G401.6 (cell line): Measurements from ENCODE around the gene CORO2A.

ENCODE experiments used
- FAIRE-seq: peaks from 2 replicates; lab custom pipeline; 2012; peaks lifted over from hg19 to GRCh38; lab: Jason Lieb, UNC

CORO2A gene

DNA sequence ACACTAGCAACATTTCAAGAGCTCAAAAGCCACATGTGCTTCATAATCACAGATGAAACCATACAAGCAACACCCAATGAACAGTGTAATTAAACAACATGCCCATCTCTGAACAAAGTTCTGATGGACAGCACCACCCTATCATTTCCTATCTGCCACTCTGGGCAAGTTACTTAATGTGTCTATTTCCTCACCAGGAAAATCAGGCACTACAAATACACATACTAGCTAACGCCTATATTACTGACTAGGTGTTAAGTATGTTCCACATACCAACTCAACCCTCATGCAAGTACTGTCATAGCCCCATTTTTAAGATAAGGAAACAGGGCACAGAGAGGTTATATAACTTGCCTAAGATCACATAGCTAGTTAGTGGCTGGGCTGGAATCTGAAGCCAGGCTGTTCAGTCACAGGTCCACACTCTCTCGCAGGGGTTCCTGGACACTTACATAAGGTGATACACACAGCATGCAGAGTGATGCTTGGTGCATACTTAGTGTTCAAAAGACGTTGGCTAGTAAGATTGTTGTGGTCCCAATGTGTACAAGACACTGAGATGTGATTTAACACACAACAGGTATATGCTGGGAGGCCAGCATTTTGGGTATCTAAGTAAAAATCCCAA is 24.2 kb downstream of the CORO2A start:
- no peak for FAIRE-seq

DNA sequence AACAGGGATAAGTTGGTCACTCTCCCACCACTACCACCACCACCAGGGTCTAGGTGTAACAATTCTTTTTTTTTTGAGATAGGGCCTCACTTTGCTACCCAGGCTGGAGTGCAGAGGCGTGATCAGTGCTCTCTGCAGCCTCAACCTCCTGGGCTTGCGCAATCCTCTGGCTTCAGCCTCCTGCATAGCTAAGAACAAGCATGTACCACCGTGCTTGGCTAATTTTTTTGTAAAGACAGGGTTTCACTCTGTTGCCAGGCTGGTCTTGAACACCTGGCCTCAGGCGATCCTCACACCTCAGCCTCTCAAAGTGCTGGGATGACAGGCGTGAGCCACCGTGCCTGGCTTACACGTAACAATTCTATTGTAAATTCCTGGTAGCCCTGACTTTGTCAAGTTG is 27.5 kb downstream of the CORO2A start:
- FAIRE-seq = no peak

DNA sequence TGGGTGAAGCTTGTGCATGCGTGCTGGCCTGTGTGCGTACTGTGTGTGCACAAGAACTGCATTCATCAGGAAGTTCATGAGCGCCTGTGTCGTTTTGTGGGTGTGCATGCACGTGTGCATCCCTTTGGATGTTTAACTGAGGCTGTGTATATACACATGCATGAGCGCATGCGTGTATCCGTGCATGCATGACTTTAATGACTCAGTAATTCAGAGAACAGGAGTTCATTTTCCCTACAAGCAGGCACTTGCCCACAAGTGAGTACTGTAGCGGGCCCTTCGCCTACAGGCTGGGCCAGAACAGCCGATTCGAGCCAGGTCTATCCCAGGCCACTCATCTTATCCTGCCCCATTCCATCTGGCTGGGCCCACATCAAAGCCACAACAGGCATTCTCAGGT is 29.8 kb downstream of the CORO2A start:
- no peak for FAIRE-seq

DNA sequence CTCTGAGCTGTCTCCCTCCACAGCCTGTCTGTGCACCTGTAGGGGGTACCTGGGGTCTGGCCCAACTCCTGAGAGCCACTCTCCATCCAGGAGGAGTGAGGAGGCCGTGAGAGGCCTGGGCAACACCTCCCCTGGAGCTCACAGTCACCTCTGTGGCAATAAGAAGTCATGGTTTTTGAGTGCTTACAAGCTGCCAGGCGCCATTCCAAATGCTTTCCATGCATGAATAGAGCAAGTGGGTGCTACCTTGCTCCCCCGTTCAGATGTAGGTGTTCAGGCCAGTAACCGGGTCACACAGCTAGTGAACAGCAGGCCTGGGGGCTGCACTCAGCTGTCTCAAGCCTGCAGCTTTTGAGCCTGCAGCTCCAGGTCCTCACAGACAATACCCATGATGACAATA is 30.6 kb downstream of the CORO2A start:
- no peak for FAIRE-seq

DNA sequence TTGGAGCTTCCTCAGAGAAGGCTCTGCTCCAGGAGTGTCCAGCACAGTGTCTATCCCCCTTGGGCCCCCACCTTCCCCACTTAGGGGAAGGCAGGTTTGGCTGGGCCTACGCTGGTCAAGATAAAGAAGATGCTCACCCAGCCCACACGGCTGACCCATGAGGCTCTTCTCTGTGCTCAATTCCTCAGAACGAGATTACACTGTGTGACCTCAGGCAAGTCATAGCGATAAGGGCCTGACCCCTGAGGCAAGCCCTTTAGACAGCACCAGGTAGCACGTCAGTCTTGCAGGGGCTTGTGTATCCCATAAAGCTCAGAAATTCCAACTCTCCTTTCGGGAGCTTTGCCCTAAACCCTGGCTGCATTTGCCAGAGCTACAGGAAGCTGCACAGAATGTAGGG is 32.6 kb downstream of the CORO2A start:
- FAIRE-seq = no peak

DNA sequence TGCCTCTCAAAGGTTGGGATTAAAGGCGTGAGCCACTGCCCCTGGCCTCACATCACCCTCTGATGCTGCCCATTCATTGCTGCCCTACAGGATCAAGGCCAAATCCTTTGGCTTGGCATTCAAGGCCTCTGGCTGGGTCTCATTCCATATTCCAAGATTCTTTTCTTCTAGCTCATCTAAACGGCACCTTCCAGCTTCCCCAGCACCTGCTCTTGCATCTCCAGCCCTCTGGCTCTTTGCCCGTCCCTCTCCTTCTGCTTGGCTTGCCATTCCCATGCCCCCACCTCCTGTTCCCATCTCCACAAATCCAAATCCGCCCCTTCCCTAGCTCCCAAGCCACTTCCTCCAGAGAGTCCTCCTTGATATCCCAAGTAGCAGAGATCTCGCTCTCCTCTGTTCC is 33.1 kb downstream of the CORO2A start:
- no peak for FAIRE-seq

DNA sequence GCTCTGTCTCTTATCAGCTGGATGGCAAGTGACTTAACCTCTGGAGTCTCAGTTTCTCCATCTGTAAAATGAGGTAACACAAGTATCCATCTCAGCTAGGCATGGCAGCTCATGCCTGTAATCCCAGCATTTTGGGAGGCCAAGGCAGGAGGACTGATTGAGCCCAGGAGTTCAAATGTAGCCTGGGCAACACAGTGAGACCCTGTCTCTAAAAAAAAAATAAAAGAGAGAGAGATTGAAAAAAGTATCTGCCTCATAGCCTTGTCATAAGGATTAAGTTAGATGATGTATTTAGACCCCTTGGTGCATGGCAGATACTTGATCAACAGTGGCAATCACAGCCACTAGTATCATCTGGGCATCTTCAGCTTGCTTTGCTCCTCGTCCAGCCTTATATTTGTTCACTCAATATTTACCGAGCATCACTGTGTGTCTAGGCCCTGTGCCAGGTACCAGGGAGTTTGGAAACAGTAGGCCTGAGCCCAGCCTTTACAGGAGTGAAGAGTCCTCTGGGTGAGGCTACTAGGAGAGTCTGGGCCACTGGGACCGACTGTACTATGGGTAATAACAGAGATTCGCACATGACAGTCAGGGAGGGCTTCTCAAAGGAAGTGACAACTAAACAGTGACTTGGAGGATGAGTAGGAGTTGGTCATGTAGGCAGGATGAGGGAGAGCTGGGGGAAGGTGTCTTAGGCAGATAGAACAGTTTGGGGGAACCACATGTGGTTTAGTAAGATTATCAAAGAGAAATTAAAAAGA is 34.2 kb downstream of the CORO2A start:
- FAIRE-seq = no peak

DNA sequence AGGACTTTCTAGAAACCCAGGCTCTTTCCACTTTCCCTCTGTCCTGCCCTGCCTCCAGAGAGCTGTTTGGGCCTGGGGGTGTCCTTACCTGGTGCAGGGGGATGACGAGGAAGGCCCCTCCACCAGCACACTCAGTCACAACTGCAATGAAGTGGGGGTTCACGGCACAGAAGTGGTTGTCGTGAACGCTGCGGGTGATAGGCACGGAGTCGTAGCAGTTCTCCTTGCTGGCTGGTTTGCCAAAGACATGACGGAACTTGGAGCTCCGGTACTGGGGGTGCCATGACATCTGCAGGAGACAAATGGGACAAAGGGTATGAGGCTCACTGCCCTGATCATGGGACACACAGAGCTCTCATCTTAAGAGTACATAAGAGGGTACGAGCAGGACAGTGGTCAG is 35.1 kb downstream of the CORO2A start:
- no peak for FAIRE-seq

DNA sequence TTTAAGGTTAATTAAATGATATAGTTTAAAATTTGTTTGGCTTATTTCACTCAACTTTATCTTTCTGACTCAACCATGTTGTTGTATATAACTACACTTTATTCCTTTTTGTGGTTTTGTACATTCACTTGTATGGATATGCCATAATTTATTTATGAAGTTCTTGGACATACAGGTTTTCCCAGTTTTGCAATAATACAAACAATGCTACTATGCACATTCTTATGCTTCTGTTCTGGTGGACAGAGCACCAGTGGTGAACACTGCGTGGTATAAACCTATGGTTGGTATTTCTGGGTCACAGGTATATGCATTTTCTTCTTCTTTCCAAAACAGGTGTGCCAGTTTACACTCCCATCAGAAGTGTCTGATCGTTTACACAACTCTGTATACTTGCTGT is 37.8 kb downstream of the CORO2A start:
- FAIRE-seq = no peak

DNA sequence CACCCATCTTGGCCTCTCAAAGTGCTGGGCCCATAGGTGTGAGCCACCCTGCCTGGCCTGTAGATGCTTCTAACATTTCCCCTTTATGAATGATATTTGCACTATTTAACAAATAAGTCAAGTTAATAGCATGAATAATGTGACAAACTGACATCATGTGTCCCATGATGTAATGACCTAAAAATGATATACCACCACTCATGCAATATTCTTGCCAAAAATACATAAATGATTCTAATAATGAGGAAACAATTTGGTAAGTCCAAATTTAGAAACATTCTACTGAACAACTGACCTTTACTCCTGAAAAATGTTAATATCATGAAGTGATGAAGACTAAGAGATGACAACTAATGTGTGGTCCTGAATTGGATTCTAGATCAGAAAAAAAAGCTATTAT is 39.9 kb downstream of the CORO2A start:
- no peak for FAIRE-seq

DNA sequence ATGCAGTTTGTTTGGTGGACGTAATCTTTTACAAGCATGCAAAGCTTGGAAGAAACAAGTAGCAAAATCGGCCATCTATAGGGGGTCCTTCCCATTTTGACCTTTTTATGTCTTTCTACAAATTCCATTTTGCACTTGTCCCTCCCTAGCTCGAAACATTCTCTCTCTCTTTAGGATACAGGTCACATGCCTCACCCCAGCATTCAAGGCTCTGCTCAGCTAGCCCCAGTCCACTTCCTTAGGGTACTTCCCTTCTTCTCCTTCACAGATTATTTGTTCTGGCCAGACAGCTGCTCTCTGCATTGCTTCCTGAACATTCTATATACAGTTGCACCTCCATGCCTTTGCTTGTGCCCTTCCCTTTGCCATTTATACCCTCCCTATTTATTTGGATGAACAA is 41.7 kb downstream of the CORO2A start:
- FAIRE-seq = no peak

DNA sequence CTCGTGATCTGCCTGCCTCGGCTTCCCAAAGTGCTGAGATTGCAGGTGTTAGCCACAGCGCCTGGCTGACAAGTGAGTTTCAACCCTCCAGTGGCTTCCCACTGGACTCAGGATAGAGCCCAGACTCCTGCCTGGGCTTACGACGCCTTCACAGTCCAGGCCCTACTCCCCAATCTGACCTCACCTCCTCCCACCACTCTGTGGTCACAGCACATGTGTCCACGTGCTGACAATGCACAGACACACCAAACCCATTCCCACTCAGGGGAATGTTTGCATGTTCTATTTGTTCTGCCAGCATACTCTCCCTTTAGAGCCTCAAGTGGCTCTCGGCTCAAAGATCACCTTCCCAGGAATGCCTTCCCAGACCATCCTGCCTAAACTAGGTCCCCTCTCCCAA is 42.3 kb downstream of the CORO2A start:
- no peak for FAIRE-seq

DNA sequence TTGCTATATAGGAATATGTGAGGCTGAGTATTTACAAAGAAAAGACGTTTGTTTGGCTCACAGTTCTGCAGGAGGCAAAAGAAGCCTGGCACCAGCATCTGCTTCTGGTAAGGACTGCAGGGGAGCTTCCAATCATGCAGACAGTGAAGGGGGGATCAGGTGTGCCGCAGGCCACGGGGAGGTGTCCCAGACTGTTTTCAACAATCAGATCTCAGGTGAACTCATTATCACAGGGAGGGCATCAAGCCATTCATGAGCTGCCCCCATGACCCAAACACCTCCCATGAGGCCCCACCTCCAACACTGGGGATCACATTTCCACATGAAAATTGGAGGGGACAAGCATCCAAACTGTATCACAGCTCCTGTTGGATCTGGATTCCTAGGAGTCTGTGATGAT is 43.0 kb downstream of the CORO2A start:
- no peak for FAIRE-seq

DNA sequence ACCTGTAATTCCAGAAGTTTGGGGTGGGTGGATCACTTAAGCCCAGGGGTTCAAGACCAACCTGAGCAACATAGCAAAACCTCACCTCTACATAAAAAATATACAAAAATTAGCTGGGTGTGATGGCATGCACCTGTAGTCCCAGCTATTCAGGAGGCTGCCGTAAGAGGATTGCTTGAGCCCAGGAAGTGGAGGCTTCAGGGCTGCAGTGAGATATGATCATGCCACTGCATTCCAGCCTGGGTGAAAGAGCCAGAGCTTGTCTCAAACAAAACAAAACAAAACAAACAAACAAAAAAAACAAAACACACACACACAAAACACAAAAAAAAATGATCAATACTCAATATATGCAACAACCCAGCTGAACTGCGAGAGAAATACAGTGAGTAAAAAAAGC is 44.0 kb downstream of the CORO2A start:
- FAIRE-seq = no peak

DNA sequence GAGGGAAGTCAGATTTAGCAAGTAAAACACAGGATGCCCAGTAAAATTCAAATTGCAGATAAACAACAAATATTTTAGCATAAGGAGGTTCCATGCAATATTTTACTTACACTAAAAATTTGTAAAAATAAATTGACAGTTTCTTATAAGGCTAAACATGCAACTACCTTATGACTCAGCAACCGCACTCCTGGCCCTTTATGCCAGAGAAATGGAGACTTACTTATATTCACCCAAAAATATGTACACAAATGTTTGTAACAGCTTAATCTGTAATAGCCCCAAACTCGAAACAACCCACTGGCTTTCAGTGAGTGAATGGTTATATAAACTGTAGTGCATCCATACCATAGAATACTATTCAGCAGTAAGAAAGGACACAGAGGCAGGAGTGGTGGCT is 44.9 kb downstream of the CORO2A start:
- no peak for FAIRE-seq

DNA sequence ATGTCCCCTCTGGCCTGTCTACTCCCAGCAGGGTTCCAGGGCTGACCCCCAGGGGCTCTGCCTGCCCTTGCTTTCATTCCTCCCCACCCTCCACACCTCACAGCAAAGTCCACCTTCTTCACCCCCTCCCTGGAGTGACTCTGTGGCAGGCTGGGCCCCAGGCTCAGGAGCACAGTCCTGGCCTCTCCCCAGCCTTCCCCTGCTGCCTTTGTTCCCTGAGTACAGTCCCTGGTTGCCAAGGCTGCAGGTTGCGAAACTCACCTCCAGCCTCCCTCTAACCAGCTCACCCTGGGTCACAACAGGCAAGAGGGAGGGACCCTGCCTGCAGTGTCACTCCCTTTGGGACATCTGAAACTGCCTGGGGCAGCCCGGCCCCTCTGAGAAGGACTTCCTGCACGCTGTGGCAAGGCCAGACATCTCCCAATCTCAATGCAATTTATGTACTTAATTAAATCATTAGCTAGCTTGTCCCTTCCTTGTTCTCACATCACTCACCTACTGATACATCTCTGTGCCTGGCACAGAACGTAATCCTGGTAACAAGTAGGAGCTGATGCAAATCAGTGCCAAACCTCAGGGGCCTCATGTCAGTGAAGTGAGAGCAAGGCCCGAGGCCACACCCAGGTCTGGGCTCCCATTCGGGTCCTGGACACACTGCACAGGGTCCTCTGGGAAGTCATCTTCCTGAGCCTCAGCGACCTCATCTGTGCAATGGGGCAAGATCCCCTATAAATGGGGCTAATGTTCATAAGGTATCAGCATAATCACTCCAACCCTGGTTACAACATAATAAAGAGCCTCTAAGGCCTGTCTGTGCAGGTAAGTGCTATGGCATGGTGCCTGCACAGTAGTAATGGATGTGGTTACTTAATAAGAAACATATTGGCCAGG is 46.1 kb downstream of the CORO2A start:
- no peak for FAIRE-seq

DNA sequence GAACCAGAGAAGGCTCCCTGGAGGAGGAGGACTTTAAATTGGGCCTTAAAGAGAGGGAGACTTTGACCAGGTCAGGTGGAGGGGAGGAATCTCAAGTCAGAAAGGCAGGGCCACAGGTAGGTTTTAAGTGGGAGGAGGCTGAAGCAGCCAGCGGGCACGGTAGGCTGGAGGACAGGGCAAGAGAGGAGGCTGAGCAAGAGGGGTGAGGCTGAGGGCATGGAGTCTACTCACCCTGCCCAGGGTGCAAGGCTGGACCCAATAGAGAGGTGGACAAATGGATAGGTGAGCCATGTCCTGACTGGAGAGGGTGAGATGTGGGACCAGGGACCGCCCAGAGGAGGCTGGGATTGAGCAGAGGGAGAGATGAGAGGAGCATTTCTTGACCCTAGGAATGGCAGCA is 47.8 kb downstream of the CORO2A start:
- FAIRE-seq = no peak

DNA sequence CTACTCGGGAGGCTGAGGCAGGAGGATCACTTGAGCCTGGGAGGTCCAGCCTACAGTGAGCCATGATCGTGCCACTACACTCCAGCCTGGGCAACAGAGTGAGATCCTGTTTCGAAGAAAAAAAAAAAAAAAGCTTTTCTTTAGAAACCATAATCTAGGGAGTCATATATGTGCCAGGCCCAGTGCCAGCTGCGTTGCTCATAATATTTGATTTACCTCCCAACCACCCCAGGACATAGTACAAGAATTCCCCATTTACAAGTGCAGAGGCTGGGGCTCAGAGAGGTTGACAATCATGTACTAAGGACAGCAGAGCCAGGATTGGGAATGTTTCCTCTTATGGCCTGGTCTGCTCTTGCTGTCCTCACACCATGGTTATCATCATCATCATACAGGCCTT is 48.4 kb downstream of the CORO2A start:
- FAIRE-seq = no peak

DNA sequence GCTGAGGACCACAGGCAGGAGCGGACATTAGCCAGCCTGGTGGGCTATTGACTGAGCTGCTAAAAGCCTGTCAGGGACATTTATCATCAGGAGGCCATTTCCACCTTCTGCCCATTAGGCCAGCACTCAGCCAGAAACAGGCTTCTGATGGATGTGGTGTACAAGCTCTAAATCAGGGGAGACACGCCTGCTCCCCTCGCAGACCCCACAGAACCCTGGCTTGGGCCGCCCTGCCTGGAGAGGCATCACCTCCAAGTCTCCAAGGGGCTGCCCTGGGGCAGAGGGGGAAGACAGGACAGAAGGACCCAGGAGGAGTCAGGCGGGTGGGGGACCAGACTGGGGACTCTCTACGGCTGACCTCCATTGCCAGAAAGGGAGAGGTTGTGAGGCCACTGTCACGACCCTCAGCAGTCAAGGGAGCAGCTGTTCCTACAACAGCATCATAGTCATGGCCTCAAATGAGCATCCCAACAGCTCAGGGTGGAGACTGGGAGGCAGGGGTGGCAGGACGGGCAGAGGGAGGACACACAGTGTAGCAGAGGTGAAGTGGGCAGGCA is 49.4 kb downstream of the CORO2A start:
- no peak for FAIRE-seq

DNA sequence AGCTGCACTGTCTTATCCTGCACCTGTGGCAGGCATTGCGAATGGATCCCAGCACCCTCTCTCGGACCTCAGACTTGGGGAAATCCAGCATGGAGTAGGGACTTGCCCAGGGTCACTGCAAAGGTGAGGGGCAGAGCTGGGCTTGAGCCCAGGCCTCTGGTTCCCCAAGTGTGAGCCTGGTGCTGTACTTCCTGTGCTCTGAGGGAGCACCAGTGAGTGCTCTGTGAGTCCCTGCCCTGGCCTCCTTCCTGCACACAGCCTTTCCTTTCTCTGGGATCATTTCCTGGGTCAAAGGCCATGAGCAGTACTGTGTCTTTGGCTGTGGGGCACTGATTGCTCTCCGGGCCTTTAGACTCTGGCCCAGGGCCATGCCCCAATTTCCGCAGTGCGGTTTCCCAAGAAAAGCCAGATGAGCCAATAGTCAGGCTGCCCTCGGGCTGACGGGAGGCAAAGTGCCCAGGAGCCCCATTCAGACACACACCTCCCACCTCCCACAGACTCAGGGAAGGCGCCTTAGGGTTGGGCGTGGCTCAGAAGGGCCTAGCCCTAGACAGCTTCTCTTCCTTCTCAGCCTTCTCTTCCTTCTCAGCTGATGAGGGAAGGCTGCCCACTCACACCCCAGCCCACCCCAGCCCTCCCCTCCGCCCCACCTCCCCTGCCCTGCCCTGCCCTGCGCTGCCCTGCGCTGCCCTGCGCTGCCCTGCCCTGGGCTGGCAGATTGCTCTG is 50.1 kb downstream of the CORO2A start:
- no peak for FAIRE-seq

DNA sequence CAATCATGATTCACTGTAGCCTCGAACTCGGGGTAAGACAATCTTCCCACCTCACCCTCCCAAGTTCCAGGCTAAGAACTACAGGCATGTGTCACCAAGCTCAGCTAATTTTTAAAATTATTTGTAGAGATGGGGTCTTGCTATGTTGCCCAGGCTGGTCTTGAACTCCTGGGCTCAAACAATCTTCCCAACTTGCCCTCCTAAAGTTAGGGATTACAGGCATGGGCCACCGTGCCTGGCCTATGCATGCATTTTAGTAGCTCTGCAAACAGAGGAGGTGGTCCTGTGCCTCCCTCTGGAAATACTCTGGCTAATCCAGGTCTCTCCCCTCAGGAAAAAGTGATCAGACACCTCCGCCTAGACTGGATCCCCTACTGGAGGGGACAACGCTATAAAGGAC is 51.9 kb downstream of the CORO2A start:
- no peak for FAIRE-seq

DNA sequence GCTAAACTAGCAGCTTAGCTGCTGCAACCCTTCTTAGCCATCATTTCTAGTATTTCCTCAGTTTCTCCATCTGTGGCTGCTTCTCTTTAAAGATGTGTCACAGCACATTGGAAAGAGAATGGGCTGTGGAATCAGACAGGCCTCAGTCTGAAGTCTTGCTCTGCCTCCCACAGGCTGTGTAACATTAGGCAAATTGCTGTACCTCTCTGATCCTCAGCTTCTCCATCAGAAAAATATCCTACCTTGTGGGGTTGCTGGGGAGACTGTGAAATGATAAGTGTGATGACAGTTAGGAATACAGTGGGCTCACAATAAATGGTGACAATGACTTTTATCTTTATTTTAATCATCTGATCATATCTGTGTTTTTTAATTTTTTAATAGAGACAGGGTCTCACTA is 55.9 kb downstream of the CORO2A start:
- FAIRE-seq = no peak
